SK-N-SH (cell line): Measurements from ENCODE around the gene CIPC.

Experiments
- CTCF ChIP-seq: fragments of 200-600 bp; sonication (generic); IDR thresholded peaks from 2 replicates; pipeline ENCODE4 v1.6.1; 2017; ENCODE audit warnings: antibody characterized with exemption, mild to moderate bottlenecking, moderate library complexity
- EP300 ChIP-seq, 2 experiments: IDR thresholded peaks; 2 replicates each; pipeline versions ENCODE4 v1.4.0 to v1.6.1; 2012; ENCODE audit warnings: borderline replicate concordance in 1 of 2, low read depth in 1 of 2, low read length in 1 of 2

- peak; percentile 53 for TF ChIP-seq CTCF
- TF ChIP-seq EP300 (IDR thresholded peaks at IDR 0.05; ENCODE audit: borderline replicate concordance in 1 of 2, low read depth in 1 of 2, low read length in 1 of 2), result no peak
These were observed 26.6 kb downstream of the CIPC start for GRCh38 chr14:77124345-77125280.
